KOPT-K1 (cell line): ENCODE measurements around the gene KIAA0232.
"Not testable (repeated sequence)": the region's sequence is repeated elsewhere in the genome, so short reads cannot be mapped to it uniquely, and the experiment has no call there.

Experiments
- H3K27ac ChIP-seq: fragments of 200-600 bp; sonication (generic); 2 replicates; pipeline ENCODE4 v1.5.1; 2016; ENCODE audit warnings: antibody characterized with exemption, mild to moderate bottlenecking, low read depth, low read length; ENCODE audit not compliant: poor library complexity, severe bottlenecking
- H3K36me3 ChIP-seq: fragments of 200-600 bp; sonication (generic); 2 replicates; pipeline ENCODE4 v1.5.1; 2017; ENCODE audit warnings: antibody characterized with exemption, mild to moderate bottlenecking, low read length, moderate library complexity; ENCODE audit not compliant: insufficient read depth
- H3K9me3 ChIP-seq: fragments of 200-600 bp; sonication (generic); 2 replicates; pipeline ENCODE4 v1.5.1; 2017; ENCODE audit warnings: antibody characterized with exemption, low read length, mild to moderate bottlenecking; ENCODE audit not compliant: insufficient read depth, poor library complexity, severe bottlenecking

Gene KIAA0232

DNA sequence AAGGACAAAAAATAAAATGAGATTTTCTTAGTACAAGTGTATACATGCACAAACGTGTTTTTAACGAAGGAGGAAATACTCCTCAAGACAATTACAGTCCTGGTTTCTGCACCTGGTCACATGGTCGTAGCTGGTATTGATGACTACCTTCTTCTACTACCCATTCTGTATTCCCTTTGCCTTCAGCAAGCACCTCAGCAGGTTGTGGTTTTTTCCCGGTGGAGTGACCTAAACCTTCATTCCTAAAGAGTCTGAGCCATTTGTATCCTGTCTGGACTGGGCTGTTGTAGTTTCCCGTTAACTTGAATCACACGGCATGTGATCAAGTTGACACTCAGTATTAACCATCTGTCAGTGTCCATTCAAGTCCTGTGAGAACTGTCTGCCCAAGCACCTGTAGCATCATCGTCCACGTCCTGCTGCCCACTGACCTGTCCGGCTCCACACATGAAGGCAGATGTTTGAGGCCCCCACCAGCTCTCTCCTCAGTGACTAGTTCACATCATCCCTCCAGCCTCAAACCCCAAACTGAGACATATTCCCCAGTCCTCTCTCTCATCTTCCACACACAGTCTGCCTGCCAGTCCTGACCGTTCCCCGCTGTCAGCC is 96.0 kb downstream of the KIAA0232 start:
- Histone ChIP-seq H3K36me3 (peaks cover 98% of the 10 kb centered on the region), H3K9me3 (no peaks in the 10 kb centered on the region), H3K27ac (no peak overlapping the region)

DNA sequence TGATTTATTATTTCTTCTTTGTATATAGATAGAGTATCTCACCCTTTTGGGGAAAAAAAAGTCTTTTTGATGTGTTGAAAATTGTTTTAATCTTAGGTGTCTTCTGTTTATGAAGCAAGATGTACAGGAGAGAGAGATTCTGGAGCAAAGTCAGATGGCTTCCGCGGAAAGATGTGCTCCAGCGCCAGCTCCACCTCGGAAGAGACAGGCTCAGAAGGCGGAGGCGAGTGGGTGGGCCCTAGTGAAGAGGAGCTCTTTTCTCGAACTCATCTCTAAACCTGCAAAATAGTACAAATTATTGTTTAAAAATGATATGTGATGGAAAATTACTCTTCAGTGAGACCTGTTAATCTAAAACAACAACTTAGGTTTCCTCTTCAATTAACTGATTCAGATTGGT is 98.2 kb downstream of the KIAA0232 start:
- no peak overlapping the region for H3K27ac ChIP-seq
- H3K9me3 ChIP-seq, result no peaks in the 10 kb centered on the region
- H3K36me3 ChIP-seq, result peaks cover 86% of the 10 kb centered on the region

DNA sequence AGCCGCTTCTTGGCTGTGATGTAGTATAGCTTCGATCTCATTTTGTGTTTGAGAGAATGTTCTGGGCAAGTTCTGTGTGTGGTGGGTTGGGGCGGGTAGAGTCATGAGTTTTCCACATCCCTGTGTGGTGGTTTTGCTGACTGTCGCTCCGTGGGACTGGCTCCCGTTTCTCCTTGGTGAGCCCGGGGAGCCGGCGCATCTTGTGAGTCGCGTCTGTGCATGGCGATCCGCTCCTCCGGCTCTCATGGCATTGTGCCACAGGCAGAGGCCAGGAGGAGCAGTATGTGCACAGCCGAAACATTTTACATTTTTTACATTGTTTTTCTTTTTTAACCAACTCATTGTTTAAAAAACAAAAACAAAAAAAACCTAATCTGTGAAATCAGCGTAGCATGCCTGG is 99.4 kb downstream of the KIAA0232 start:
- no peak overlapping the region for H3K27ac ChIP-seq
- H3K36me3 ChIP-seq, result peaks cover 74% of the 10 kb centered on the region

DNA sequence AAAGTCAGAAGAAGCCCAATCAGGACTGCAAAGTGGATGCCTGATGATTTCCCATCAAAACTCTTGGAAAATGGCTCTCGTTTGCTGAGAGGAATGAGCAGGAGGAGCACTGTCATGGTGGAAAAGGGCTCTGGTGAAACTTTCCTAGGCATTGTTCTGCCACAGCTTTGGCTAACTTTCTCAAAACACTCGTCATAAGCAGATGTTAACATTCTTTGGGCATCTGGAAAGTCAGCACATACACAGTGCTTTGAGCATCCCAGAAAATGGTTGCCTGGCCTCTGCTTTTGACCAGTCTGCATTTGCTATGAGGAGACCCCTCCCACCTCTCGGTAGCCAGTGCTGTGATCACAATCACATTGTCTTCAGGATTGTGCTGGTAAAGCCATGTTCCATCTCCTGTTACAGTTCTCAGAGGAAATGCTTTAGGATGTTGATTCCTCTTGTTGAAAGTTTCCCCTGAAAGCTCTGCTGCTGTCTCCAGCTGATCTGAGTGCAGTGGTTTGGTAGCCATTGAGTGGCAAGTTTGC is 101.9 kb downstream of the KIAA0232 start:
- H3K9me3 ChIP-seq, result peaks cover 7% of the 10 kb centered on the region
- no peak overlapping the region for H3K27ac ChIP-seq
- H3K36me3 ChIP-seq, result peaks cover 49% of the 10 kb centered on the region

More for the DNA sequence above, 99.4 kb downstream of the KIAA0232 start:
- H3K9me3 ChIP-seq, result no peaks in the 10 kb centered on the region

DNA sequence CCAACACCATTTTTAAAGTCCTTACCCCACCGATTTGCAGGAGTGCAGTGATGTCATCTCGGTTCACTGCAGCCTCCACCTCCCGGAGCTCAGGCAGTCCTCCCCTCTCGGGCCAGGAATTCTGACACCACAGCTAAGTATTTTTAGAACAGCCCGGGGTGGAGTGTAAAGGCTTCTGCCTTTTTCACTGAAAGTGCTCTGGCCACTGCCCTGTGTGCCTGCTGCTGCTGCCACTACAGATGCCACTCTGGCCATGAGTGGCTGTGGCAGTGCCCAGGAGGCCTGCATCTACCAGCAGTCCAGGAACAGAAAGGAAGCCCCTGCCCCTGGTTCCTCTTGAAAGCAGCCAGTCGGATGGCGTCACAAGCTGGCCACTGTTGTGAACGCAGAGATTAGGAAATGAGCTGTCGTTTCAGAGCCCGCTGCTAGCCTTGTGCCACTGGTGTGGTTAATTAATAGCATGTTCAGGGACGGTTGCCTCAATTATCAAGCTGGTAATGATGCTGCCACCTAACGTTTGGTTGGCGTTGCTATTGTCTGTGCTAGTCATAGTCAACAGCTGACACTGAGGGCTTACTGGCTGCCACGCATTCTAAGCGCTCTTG is 103.5 kb downstream of the KIAA0232 start:
- Histone ChIP-seq H3K27ac (no peak overlapping the region), H3K36me3 (peaks cover 34% of the 10 kb centered on the region), H3K9me3 (peaks cover 22% of the 10 kb centered on the region)

DNA sequence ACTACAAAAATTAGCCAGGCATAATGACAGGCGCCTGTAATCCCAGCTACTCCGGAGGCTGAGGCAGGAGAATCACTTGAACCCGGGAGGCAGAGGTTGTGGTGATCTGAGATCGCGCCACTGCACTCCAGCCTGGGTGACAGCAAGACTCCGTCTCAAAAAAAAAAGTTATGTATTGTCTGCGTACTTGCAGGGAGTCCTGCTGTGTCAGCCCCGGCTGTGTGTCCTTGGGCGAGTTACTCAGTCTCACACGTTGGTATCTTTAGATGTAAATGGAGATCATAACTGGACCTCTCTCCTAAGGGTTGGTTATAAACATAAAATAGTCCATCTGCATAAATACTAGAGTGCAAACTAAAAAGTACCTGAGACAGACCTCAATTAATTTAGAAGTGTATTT is 104.4 kb downstream of the KIAA0232 start:
- Histone ChIP-seq H3K27ac (no peak overlapping the region), H3K9me3 (peaks cover 22% of the 10 kb centered on the region)

DNA sequence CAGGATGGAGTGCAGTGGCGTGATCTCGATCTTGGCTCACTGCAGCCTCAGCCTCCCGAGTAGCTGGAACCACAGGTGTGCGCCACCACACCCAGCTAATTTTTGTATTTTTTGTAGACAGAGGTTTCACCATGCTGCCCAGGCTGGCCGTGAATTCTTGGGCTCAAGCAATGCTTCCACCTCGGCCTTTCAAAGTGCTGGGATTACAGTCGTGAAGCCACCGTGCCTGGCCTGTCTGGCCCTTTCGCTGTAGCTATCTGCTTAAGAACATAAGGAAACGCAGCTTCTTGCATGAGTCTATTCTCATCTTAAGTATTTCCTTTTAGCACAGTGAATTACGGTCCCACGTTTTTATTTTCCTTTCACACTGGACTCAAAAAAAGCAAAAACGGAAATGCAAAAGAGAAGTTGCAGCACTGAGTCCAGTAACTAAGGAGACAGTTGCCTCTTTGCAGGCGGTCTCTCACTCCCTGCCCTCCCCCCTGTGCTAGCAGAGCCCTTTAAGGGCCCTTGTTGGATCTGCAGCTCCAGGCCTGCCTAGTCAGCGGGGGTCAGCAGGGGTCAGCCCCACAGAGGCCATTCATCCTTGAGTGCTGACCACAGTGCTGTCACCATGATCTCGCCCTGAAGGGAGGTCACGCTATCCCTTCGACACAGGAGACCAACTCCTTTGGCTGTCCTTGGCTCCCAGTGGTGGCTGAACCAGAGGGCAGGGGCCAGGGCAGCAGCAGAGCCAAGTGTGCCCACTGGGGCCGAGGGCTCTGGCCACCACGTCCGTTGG is 105.3 kb downstream of the KIAA0232 start:
- H3K9me3 ChIP-seq, result peaks cover 22% of the 10 kb centered on the region
- peaks cover 16% of the 10 kb centered on the region for H3K36me3 ChIP-seq
- no peak overlapping the region for H3K27ac ChIP-seq

More for the DNA sequence above, 104.4 kb downstream of the KIAA0232 start:
- H3K36me3 ChIP-seq, result peaks cover 25% of the 10 kb centered on the region

DNA sequence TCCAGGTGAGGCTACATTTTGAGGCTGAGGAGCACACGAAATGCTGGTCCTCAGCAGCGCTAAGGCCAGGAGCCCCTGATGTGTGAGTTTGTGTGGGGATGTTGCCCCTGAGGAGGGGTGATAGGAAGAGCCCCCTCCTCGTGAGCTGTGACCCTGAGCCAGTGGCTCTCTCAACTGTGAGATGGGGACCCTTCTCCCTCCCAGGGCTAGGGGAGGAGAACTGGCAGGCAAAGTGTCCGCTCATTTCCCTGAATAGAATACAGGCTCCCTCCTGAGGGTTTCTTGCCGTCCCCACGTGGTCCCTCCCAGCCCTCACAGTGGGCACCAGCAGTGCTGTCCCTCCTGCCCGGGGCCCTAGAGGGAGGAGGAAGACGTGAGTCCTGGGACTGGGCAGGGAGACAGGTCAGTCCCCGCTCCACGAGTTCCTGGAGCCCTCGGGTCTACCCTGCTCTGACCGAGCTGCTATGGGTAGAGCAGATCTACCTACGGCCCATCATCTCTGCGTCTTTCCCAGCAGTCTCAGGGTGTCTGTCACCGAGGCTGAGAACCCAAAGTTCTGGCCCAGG is 106.1 kb downstream of the KIAA0232 start:
- H3K27ac ChIP-seq, result no peak overlapping the region
- peaks cover 8% of the 10 kb centered on the region for H3K36me3 ChIP-seq
- H3K9me3 ChIP-seq, result peaks cover 22% of the 10 kb centered on the region

DNA sequence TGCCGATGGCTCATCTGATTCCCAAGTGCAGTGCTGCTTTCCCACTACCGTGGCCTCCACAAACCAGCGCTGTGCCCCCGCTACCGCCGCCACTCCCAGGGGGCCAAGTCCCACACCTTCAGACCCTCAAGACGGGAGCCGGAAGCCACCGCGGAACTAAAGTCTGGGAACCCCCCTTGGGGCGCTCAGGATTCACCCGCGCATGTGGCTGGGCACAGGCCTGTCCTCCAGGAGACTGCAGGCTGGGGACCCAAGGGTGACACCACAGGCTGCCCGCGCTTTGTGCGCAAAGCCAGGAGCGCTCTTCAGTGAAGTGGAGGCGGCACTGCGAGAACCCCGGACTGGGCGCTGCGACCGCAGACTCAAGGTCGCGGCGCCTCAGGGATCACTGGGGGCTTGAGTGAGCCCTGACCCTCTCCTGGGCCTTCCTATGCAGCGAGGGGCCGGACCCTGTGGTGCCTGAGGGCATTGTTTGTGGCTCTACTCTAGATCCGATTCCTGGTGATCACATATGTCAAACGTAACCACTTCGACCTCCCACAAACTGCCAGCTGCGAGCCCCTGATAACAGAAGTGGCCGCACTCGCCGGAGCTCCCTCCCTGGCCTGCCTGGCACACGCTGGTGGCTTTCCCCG is 106.7 kb downstream of the KIAA0232 start:
- Histone ChIP-seq H3K27ac (no peak overlapping the region), H3K36me3 (peaks cover 4% of the 10 kb centered on the region)

DNA sequence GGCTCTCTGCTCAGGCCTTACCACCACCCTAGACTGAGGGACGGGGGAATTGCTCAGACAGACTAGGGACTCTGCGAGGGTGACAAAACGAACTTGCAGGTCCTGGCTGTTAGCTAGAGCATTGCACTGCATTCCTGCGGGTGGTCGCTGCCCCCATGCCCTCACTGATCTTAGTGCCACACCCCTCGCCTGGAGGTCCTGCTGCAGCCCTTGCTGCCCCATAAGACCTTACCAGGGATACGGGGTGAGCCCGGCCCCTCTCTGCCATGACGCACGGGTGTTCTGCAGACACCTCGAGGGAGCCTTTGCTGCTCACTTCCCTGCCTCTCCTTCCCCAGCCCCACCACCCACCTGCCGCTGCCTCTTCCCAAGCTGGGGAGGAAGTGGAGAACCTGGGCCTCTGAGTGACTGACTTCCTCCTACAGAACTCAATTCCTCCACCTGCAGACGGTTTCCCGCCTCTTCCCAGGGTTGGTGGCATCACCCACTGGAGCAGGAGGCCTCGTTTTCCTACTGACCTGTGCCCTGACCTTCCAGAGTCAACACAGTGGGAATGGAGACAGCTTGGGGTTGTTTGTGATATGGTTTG is 107.3 kb downstream of the KIAA0232 start:
- Histone ChIP-seq H3K27ac (no peak overlapping the region), H3K36me3 (no peaks in the 10 kb centered on the region), H3K9me3 (peaks cover 22% of the 10 kb centered on the region)

More for the DNA sequence above, 106.7 kb downstream of the KIAA0232 start:
- H3K9me3 ChIP-seq, result peaks cover 22% of the 10 kb centered on the region

DNA sequence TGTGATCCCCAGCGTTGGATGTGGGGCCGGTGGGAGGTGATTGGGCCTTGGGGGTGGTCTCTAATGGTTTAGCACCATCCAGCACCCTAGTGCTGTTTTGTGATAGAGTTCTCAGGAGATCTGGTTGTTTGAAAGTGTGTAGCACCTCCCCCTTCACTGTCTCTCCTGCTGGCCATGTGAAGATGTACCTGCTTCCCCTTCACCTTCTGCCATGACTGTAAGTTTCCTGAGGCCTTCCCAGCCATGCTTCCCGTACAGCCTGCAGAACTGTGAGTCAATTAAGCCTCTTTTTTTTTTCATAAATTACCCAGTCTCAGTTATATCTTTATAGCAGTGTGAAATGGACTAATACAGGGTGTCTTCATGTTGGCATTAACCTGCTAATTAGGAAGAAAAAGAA is 107.8 kb downstream of the KIAA0232 start:
- Histone ChIP-seq H3K27ac (no peak overlapping the region), H3K9me3 (peaks cover 22% of the 10 kb centered on the region), H3K36me3 (no peaks in the 10 kb centered on the region)

DNA sequence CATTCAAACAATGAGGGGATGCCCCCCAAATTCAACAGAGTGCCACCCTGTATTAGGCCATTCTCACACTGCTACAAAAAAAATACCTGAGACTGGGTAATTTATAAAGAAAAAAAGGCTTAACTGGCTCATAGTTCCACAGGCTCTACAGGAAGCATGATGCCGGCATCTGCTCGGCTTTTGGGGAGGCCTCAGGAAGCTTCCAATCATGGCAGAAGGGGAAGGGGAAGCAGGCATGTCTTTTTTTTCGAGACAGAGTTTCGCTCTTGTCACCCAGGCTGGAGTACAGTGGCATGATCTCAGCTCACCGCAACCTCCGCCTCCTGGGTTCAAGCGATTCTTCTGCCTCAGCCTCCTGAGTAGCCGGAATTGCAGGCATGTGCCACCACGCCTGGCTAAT is 108.4 kb downstream of the KIAA0232 start:
- not testable (repeated sequence) for H3K27ac ChIP-seq, H3K36me3 ChIP-seq
- H3K9me3 ChIP-seq, result peaks cover 22% of the 10 kb centered on the region

DNA sequence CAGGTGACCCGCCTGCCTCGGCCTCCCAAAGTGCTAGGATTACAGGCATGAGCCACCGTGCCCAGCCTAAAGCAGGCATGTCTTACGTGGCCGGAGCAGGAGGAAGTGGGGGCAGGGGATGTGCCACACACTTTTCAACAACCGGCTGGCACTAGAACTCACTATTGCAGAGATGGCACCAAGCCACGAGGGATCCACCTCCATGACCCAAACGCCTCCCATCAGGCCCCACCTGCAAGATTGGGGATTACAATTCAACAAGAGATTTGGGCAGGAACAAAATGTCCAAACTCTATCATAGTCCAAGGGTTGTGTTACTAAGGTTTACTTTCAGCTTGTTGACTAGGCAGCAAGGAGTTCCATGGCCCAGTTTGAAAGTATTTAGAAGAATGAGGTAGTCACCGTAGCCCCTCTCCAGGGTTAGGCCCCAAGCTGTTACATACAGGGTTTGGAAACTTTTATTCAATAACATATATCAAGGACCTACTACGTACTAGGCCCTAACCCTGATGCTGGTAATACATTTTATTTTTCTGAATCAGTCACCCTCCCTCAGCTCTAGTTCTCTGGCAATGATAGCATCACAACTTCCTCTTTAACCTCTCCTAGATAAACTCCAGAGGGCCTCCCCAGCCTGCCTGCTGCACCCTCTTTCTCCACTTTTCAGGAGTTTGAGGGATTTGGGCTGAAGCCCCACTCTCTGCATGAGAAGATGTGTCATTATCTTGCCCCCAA is 109.1 kb downstream of the KIAA0232 start:
- Histone ChIP-seq H3K9me3 (peaks cover 22% of the 10 kb centered on the region), H3K27ac (no peak overlapping the region), H3K36me3 (no peaks in the 10 kb centered on the region)
